ENCODE results near the gene EDDM3A.
"Not testable (repeated sequence)": the region's sequence is repeated elsewhere in the genome, so short reads cannot be mapped to it uniquely, and the experiment has no call there.

EDDM3A gene, protein sequence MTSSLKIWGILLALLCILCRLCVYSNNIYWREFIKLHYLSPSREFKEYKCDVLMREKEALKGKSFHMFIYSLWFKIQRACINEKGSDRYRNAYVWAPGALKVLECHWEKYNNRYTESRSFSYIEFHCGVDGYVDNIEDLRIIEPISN

DNA sequence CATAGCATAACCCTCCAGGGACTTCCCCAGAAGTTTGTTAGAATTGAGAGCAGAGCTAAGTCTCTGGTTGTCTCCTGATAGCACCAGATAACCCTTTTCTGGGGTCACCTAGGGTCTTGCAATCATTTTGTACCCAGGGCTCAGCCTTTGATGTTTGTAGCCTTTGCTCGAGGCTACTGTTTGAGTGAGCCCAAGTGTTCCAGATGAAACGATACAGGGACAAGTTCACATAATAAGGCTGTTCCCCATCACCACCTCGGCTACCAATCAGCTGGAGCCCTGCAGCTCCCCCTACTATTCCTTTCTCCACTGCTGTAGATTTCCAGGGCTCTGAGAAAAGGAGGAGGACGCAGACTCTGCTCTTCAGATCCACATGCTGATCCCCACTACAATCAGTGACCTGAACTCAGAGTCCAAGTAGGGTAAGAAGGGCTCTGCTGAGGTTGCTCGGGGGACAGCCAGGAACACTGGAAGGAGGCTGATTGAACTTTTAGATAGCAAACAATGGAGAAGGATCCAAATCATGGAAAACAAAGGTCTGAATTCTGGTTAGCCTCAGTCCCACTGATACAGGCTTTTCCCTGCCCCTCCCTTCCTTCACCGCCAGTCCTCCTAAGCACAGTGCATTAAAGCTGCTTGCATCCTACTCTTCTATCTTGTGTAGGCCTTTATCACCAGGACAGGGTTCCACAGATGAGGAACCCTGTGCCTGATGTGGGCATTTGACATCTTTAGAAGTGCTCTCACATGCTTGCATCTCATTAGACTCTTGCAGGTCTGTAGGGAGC is at the start of gene EDDM3A:
EDDM3A (plus strand) TSS at position 317 of the 788 bp plus-strand sequence. CDS start 1,694 bp downstream, outside the sequence.
- DNase-seq: no peak

DNA sequence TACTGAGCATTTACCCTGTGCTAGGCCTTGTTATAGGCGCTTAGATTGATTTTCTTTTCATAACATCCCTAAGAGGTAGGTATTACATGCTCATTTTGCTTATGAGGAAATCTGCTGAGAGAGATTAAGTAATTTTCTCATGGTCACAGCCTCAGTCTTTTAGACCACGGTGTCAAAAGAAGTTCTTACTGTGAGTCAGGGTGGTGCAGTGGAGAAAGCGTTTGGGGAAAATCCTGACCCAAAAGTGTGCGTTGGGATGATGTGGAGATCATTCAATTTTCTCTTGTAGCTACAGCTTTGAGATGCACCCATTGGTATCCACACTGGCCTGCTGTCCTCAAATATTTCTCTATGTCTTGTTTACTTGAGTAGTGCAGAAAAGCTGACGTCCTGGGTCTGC is 48.9 kb upstream of the EDDM3A start:
- no peak for DNase-seq

DNA sequence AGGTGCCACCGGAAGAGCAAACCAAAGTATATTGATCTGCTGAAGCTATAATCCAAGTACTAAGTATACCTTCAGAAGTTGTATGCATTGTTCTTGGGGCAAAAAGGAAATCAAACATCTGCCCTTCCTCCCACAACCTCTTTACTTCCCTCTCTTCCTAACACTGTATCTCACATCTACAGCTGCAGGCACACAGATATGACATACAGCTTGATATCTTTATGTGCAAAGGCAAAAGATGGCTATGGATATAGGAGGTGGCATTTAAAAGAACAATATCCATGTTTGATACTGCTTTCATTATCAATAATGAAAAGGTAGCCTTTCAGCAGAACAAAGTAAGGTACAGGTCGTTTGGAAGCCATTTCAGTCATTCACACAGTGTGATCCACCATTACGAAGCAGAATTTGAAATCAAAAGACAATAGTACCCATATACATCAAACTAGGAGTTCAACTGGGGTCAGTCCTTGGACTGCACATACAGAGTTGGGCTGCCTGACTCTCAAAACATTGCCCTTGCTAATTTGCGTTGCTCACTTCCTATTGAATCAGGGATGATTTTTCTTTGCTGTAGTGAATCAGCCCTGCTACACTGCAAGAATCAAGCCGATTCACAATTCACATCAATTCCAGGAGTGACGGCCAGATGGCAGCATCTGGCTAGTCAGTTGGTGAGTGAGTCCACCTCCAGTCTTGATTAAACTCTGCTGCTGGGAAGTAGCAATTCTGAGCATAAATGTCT is 48.2 kb upstream of the EDDM3A start:
- DNase-seq: no peak

DNA sequence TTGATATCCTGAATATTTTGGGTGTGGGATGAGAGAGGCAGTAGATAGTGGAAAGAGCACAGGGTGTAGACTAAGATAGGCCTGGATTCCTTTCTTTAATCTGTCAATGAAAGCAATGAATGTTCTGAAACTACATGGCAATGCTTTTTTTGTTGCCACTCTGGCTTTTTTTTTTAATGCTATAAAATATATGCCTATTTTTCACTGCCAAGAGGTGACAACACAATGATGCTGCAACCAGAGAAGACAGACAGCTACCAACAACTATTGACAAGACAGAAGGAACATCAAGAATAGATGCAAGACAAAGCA is 47.7 kb upstream of the EDDM3A start:
- DNase-seq: no peak

DNA sequence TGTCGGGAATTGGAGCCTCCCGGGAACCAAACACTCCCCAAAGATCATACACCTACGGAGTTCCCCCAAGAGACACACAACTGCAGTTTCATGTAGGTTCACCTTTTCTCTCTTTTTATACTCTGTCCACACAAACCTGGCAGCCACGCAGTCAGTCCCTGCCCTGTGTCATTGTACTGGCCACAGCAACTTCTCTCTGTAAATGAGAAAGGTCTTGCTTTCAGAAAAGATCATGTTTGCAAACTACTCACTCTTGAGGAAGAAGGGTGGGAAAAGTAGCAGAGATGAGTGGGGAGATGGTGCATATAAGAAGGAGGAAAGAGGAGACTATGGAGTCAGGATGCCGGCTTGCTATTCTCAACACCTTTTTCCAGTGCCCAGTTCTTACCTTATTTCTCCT is 46.8 kb upstream of the EDDM3A start:
- DNase-seq: no peak

DNA sequence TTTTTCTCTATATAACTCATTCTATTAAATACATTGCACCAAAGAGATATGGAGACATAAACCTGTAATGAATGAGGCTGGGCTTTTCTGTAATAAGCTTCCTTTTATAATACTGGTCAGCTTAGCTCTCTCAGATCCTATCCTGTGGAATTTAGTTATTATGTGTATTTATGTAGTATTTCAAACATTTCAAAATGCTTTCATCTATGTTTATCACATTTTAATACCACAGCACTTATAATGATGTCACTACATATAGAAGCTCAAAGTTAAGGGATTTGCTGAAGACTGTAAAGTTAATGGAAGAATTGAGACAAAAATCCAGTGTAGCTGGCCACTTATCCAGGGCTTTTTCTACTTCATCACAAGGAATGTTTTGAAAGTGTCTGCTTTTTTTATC is 45.8 kb upstream of the EDDM3A start:
- no peak for DNase-seq

DNA sequence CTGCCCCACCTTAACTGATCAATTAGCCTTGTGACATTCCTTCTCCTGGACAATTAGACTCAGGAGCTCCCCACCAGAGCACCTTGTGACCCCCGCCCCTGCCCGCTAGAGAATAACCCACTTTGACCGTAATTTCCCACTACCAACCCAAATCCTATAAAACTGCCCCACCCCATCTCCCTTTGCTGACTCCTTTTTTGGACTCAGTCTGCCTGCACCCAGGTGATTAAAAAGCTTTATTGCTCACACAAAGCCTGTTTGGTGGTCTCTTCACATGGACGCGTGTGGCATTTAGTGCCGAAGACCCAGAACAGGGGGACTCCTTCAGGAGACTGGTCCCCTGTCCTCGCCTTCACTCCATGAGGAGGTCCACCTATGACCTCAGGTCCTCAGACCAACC is 44.7 kb upstream of the EDDM3A start:
- not testable (repeated sequence) for DNase-seq

DNA sequence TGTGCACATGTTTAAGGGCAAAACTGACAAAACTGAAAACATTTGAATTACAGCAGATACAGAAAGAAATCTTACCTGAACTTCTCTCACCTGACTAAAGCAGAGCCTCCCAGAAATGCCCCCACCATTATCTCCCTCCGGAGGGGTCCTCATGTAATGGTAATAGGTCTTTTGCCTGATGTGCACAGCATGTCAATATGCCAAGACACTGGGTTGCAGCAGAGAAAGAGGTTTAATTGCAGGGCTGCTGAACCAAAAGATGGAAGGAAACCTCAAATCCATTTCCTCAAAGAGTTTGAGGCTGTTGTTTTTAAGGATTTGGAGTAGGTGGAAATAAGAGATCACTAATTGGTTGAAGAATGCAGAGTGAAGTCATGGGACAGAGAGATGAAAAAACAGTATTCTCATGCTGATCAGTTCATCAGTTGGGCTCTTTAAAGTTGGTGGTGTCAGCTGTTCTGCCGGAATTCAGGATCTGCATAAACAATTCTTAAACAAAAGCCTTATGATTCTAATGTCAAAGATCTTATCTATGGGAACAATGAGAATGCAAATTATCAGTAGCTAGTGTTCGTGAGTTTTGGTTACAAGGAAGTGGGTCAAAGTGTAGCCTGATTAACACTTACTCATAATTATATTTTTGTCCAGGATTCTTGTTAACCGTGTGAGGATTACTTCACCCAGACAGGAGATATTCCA is 38.9 kb upstream of the EDDM3A start:
- DNase-seq: no peak

DNA sequence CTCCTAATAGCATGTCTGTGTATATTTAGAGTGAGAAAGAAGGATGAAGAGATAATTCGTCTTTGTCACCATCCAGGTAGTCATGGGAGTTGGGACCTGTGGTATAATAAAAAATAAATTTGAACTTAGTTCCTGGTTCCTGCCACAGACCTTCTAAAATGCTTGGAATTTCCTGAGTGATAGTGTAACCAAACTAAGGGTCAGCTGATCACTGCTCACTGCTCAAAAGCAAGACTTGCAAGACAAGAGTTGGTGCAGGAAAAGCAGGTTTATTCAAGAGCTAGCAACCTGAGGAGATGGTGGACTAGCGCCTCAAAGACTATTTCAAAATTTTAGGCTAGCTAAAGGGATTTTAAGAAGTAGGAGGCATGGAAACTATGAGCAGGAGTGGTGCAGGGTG is 38.1 kb upstream of the EDDM3A start:
- no peak for DNase-seq

DNA sequence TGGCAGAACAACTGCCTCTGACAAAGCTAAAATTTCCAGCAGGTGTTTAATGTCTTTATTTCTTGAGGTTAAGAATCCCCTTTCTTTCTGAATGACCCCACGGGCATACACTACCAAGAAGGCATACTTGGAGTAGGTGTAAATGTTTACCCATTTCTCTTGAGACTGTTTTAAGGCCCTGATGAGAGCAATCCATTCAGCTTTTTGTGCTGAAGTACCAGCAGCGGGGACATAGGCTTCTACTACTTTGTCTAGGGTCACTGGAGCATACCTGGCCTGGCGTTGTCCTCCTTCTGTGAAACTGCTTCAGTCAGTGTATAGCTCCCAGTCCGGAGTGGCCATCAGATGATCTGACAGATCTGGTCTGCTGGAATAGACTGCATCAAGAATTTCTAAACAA is 34.4 kb upstream of the EDDM3A start:
- DNase-seq: no peak

DNA sequence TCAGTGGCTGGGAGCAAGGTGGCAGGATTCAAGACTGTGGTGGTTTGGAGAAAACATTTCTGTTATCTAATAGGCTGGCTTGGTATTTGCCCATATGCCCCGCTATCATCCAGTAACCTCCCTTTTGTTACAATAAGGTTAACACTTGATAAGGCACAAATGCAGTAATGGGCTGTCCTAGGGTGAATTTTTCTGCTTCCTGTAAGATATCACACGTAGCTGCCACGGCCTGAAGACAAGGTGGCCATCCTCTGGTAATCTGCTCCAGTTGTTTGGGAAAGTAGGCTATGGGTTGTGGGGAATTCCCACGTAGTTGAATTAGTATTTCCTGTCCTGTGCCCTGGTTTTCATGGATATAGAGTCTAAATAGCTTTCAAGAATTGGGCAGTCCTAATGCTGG is 34.0 kb upstream of the EDDM3A start:
- DNase-seq: no peak

DNA sequence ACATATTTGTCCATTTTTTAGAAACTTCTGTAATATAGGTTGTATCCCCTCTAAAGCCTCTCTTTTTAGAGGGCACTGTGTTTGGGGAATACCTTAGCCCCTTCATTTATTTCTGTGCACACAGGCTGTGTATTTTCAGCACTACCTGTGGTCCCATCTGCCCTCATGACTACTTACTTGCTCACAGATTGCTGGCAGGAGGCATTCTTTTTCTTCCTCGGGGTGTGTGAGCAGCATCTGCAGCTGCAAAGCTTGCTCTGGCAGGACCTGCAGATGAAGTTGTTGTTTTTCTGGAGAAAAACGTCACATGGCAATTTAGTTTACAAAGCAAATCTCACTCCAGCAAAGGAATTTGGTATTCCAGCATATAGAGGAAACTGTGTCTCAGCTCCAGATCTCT is 32.8 kb upstream of the EDDM3A start:
- DNase-seq: no peak

DNA sequence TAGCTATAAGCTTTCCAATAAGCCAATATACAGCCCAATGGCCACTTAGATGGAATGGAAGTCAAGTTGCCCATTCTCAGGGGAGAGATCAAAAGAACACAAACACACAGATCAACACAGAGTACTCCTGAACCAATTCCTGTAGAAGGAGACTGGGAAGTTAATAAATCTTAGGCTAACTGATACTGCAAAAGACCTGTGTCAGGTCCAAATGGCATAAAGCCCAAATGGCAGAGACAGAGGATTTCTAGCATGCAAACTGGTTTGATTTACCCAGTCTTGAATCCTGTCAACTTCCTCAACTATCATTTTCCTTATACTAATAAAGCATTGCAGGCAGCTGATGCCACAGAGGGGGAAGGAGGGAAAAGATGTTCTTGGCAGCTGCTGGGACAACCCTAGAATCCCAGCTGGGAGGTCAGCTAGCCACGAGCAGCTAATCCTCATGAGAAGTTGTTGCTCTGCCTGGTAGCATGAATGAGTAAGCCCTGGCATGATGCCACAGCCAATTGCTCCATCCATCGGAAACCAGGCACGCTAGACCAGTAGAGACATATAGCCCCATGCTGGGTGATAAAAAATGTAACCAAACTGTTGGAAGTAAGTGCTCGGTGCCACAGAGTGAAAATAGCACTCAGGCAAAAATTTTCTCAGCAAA is 31.0 kb upstream of the EDDM3A start:
- DNase-seq: no peak

DNA sequence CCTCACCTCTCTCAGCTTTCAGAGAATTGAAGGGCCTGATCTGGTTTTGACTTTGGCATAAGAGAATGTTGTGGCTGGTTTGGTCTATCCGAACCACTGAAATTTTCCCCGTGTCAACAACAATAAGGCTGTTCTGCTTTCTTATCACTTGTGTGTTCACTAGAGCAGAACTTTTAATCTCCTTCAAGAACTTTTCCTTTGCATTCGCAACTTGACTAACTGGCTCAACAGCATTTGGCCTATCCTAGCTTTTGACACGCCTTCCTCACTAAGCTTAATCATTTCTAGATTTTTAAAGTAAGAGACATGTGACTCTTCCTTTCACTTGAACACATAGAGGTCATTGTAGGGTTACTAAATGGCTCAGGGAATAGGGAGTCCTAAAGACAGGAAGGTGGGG is 25.9 kb upstream of the EDDM3A start:
- DNase-seq: no peak

DNA sequence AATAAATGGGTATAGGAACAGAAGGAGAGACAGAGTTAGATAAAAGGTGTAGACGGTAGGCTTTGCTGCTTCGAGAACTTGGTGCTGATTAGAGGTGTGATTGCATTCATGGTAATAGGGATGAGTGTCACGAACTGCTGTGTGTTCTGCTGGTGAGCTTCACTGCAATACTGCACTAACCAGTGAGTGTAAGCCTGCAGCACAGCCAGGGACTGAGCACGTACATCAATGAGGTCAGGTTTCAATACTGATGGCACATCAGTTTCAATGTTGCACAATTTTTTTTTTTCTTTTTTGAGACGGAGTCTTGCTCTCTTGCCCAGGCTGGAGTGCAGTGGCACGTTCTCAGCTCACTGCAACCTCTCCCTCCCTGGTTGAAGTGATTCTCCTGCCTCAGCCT is 24.9 kb upstream of the EDDM3A start:
- DNase-seq: no peak

DNA sequence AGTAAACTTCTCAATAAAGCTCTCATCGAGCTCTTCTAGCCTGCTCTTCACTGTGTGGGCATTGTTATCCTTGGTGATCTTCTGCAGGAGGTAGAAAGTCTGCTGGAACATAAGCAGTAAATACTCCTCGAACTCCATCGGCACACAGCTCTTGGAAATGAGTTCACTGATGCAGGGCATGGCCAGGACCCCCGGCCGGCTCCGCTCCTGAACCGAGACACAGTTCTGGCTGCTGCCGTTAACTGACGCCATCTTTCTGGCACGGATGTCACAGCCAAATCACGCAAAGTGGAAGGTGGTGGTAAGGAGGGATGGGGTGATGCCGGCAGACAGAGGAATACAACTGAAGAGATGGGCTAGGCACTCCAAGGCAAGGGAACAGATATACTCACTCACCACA is 23.7 kb upstream of the EDDM3A start:
- no peak for DNase-seq

DNA sequence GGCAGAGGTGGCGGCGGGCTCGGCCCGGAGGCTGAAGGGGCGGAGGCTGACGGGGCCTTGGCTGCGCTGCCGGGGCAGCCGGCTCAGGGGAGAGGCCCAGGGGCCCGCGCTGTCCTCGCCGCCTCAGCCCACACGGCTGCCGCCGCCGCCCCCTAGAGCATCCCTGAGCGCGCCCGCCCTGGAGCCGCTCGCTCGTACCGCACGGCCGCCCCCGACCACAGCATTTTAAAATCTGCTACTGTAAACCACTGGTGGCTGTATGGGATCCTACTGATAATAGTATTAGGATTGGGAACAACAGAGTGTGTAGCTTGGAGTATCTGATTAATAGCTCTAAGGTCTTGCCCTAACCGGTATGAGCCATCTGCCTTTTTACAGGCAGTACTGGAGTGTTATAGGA is 22.2 kb upstream of the EDDM3A start:
- DNase-seq: no peak

DNA sequence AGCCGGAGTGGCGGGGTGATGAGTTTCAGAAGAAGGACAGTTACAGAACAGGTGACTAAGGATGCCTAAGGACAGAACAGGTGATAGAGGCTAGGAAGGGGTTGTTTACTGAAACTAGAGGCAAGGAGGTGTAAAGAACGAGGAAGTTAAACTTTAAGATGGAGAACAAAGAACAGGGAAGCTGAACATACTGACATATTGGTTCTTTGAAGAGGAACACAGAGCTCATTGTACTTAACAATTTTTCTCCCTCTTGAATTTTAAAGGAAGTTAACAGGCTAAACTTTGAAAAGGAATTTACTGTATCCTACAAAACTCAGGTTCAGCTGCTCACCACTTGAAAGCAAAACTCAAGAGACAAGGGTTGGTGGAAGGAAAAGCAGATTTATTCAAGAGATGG is 19.6 kb upstream of the EDDM3A start:
- not testable (repeated sequence) for DNase-seq

DNA sequence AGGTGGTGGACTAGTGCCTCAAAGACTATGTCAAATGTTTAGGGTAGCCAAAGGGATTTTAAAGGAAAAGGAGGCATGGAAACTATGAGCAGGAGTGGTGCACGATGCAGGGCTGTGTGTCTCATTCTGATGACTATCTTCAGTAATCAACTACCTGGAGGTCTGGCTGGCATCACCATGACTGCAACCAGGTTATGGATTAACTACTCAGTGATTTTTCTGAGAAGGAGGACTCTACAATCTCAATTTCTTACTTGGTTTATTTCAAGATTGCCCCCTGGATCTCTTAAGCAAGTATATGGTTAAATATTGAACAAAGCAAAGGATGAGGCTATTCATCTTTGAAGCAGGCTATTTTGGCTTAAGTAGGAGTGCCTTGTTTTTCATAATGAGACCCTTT is 19.2 kb upstream of the EDDM3A start:
- DNase-seq: no peak

DNA sequence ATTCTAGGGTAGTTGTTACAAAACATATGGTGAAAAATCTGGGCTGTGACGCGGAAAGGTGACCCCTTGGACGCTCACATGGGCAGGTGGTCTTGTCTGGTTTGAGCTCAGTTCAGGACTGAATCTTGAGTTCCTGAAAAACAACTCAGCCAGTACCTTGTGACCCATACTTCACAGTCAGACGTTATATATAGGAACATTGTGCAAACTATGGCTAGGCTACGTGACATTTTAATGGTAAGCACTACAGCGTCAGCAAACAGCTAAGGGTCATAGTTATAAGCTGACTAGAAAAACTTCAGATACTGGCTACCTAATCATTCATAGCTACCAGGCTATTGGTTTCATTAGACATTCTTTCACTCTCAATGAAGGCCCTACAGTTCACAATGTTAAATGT is 14.8 kb upstream of the EDDM3A start:
- no peak for DNase-seq

DNA sequence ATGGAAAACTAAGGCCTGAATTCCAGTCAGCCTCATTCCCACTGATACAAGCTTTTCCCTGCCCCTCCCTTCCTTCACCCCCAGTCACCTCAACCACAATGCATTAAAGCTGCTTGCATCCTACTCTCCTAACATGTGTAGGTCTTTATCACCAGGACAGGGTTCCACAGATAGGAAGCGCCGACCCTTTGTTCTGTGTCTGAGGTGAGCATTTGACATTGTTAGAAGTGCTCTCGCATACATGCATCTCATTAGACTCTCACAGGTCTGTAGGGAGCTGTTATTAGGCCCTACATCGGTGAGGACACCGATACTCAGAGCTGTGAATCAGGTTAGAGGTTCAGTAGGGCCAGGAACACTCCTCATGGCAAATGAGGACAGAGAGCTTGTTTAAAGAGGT is 13.2 kb upstream of the EDDM3A start:
- DNase-seq: no peak

DNA sequence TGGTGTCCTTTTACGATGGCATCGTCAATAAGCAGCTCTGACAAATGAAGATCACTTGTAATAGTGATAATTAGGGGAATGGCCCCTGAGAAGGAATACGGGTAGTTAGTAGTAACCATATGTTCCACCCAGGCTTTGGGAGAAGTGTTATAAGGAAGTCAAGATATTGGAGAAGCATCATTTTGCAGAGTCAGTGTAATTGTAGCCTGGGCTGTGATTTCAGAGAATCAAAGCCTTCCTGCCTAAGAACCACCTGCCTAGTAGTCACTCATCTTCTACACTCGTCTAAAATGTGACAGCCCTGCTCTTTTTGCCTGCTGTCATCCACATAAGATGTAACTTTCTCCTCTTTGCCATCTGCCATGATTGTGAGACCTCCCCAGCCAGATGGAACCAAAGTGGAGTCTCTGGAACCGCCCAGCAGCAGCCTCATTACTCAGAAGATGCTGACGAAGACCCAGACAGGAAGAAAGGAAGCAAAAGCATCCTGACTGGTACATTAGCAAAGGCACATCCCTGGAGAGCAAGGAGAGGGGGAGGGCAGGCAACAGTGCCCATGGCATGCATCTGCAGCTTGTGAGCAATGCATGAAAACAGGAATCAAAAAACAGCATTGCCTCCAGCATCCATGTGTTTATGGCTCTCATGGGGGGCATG is 12.6 kb upstream of the EDDM3A start:
- DNase-seq: no peak

All from NCI-H1417 treated with DMSO at 0.1 percent for 48 hours (cell line).